HCT116 (cell line): Measurements from ENCODE around the gene MICOS13. TPM values are rescaled to one million over a fixed set of nuclear protein-coding genes. Genes with fewer than 3 reads are reported as not detected.

Source experiments
- ATAC-seq: fragments of 200-7000 bp; cut with Tn5 transposase; 2 replicates; pipeline ENCODE4 v1.9.1; 2020; ENCODE audit warnings: mild to moderate bottlenecking, moderate library complexity
- BruUV-seq: library from RNA; stranded (reverse); fragments of 400-500 nt; replicated peaks from 2 replicates; lab custom pipeline; 2021; lab: Mats Ljungman, UMichigan
- CTCF ChIA-PET: fragments of 300-600 bp; sonication (Branson Sonifier 250); formaldehyde crosslinking; loops from one replicate; lab custom pipeline; 2021; ENCODE audit warnings: antibody characterized with exemption; lab: Charles Lee
- POLR2A ChIA-PET: fragments of 300-600, 350-600 bp; sonication (Branson Sonifier 250); formaldehyde crosslinking; loops from one replicate; lab custom pipeline; 2021; ENCODE audit warnings: antibody characterized with exemption; lab: Charles Lee
- RAD21 ChIA-PET, 2 experiments: fragments of 300-600 bp; sonication (Branson Sonifier 250); formaldehyde crosslinking; loops; one replicate each; lab custom pipeline; 2023; ENCODE audit warnings: low total read pairs in 2 of 2; ENCODE audit not compliant: uncharacterized antibody in 2 of 2, unreplicated experiment in 2 of 2, low non-redundant PET in 1 of 2; lab: Charles Lee
- DNase-seq: peaks from one replicate; pipeline ENCODE4 v3.0.0-alpha.2; 2010; ENCODE audit warnings: low read depth, low spot score
- H2AFZ ChIP-seq: fragments of 200-600 bp; shearing (Covaris generic), sonication (generic); 2 replicates; pipeline ENCODE4 v1.6.1; 2017; ENCODE audit warnings: low read depth, mixed run types, mixed read lengths, antibody characterized with exemption, low read length; ENCODE audit not compliant: poor library complexity, severe bottlenecking
- H3K27ac ChIP-seq: 2 replicates; pipeline ENCODE4 v1.5.1; 2012; ENCODE audit warnings: low read depth, low read length
- H3K27me3 ChIP-seq: fragments of 200-600 bp; sonication (generic); 2 replicates; pipeline ENCODE4 v1.6.1; 2016; ENCODE audit warnings: mixed run types, low read length, mixed read lengths; ENCODE audit not compliant: insufficient read depth
- H3K36me3 ChIP-seq, 2 experiments: fragments of 200-500 bp in 1 of 2; fragments of 200-600 bp in 1 of 2; sonication (Bioruptor generic) in 1 of 2; sonication (generic) in 1 of 2; 2 replicates each; pipeline versions ENCODE4 v1.5.1 to v1.6.1; 2014 to 2016; ENCODE audit warnings: low read length in 2 of 2, inconsistent platforms in 1 of 2, mixed read lengths in 1 of 2, mixed run types in 1 of 2; ENCODE audit not compliant: insufficient read depth in 2 of 2, control insufficient read depth in 1 of 2
- H3K4me1 ChIP-seq, 2 experiments: fragments of 200-600 bp in 1 of 2; sonication (generic) in 1 of 2; 2 replicates each; pipeline versions ENCODE4 v1.5.1 to v1.6.1; 2012 to 2017; ENCODE audit warnings: low read length in 2 of 2, inconsistent platforms in 1 of 2, mild to moderate bottlenecking in 1 of 2, mixed read lengths in 1 of 2, mixed run types in 1 of 2, moderate library complexity in 1 of 2; ENCODE audit not compliant: insufficient read depth in 2 of 2, control insufficient read depth in 1 of 2
- H3K4me2 ChIP-seq: fragments of 200-600 bp; sonication (generic); 2 replicates; pipeline ENCODE4 v1.6.1; 2017; ENCODE audit warnings: mixed run types, low read length, mixed read lengths
- H3K4me3 ChIP-seq, 2 experiments: fragments of 200-600 bp in 1 of 2; sonication (generic) in 1 of 2; replicated peaks in 1 of 2; 2 replicates each; pipeline ENCODE4 v1.5.1; 2011 to 2016; ENCODE audit warnings: low read length in 2 of 2, control low read depth in 1 of 2, low read depth in 1 of 2, mild to moderate bottlenecking in 1 of 2, mixed read lengths in 1 of 2, mixed run types in 1 of 2
- H3K79me2 ChIP-seq: fragments of 200-600 bp; sonication (generic); 2 replicates; pipeline ENCODE4 v1.6.1; 2017; ENCODE audit warnings: mild to moderate bottlenecking, mixed run types, low read length, moderate library complexity, mixed read lengths; ENCODE audit not compliant: insufficient read depth
- H3K9ac ChIP-seq: fragments of 200-600 bp; sonication (generic); 2 replicates; pipeline ENCODE4 v1.6.1; 2016; ENCODE audit warnings: low read length, mixed read lengths
- H3K9me2 ChIP-seq: fragments of 200-600 bp; sonication (generic), shearing (Covaris generic); 2 replicates; pipeline ENCODE4 v1.6.1; 2017; ENCODE audit warnings: mixed run types, mild to moderate bottlenecking, moderate library complexity; ENCODE audit not compliant: insufficient read depth
- H3K9me3 ChIP-seq, 2 experiments: fragments of 200-500 bp in 1 of 2; fragments of 200-600 bp in 1 of 2; sonication (Bioruptor generic) in 1 of 2; sonication (generic) in 1 of 2; 2 replicates each; pipeline ENCODE4 v1.6.1; 2014 to 2017; ENCODE audit warnings: low read length in 2 of 2, mixed read lengths in 2 of 2, inconsistent platforms in 1 of 2, low read depth in 1 of 2, mild to moderate bottlenecking in 1 of 2, mixed run types in 1 of 2, moderate library complexity in 1 of 2; ENCODE audit not compliant: control insufficient read depth in 1 of 2, insufficient read depth in 1 of 2
- H4K20me1 ChIP-seq: fragments of 200-600 bp; sonication (generic), shearing (Covaris generic); 2 replicates; pipeline ENCODE4 v1.6.1; 2017; ENCODE audit warnings: mixed run types, mild to moderate bottlenecking, moderate library complexity; ENCODE audit not compliant: insufficient read depth
- CBX3 ChIP-seq: IDR thresholded peaks from 2 replicates; pipeline ENCODE4 v1.6.1; 2012; ENCODE audit warnings: low read depth
- CEBPB ChIP-seq: IDR thresholded peaks from 2 replicates; pipeline ENCODE4 v1.6.1; 2012; ENCODE audit warnings: low read depth
- EGR1 ChIP-seq: IDR thresholded peaks from 2 replicates; pipeline ENCODE4 v1.6.1; 2012; ENCODE audit warnings: low read depth
- EZH2 ChIP-seq: fragments of 200-600 bp; sonication (generic); IDR thresholded peaks from 2 replicates; pipeline ENCODE4 v1.6.1; 2017; ENCODE audit warnings: antibody characterized with exemption, mixed run types
- EZH2phosphoT487 ChIP-seq: fragments of 200-600 bp; IDR thresholded peaks from 2 replicates; pipeline ENCODE4 v1.6.1; 2018; ENCODE audit warnings: antibody characterized with exemption, borderline replicate concordance
- FOSL1 ChIP-seq: IDR thresholded peaks from 2 replicates; pipeline ENCODE4 v1.6.1; 2012; ENCODE audit warnings: low read depth
- JUND ChIP-seq: IDR thresholded peaks from 2 replicates; pipeline ENCODE4 v1.6.1; 2012
- POLR2AphosphoS5 ChIP-seq: IDR thresholded peaks from 2 replicates; pipeline ENCODE4 v1.6.1; 2011; ENCODE audit warnings: mild to moderate bottlenecking, low read depth, low read length, moderate library complexity
- RAD21 ChIP-seq: IDR thresholded peaks from 2 replicates; pipeline ENCODE4 v1.6.1; 2012; ENCODE audit warnings: low read depth, mild to moderate bottlenecking
- SIN3A ChIP-seq: IDR thresholded peaks from 2 replicates; pipeline ENCODE4 v1.6.1; 2012; ENCODE audit warnings: low read depth
- SRF ChIP-seq: IDR thresholded peaks from 2 replicates; pipeline ENCODE4 v1.6.1; 2012; ENCODE audit warnings: low read depth
- YY1 ChIP-seq: IDR thresholded peaks from 2 replicates; pipeline ENCODE4 v1.6.1; 2011; ENCODE audit warnings: low read length, low read depth, moderate library complexity, mild to moderate bottlenecking; ENCODE audit not compliant: insufficient replicate concordance; ENCODE audit errors: extremely low read depth
- ZNF274 ChIP-seq: fragments of 200-500 bp; sonication (Bioruptor generic); IDR thresholded peaks from 2 replicates; pipeline ENCODE4 v1.6.1; 2014; ENCODE audit warnings: mild to moderate bottlenecking, low read depth, low read length, inconsistent platforms
- intact Hi-C: fragments of 100-400 bp; cut with micrococcal nuclease; formaldehyde crosslinking; loops from 2 replicates; pipeline ENCODE4 v1.10.0; 2022
- total RNA-seq: library from RNA; stranded (reverse); gene quantifications from one replicate; pipeline ENCODE4 v1.2.1, GENCODE V29; 2021; ENCODE audit not compliant: unreplicated experiment
- TF ChIP-seq, protein P1 (sequence below): IDR thresholded peaks from 2 replicates; pipeline ENCODE4 v1.6.1; 2012
- TF ChIP-seq, protein P2 (sequence below): IDR thresholded peaks from 2 replicates; pipeline ENCODE4 v1.6.1; 2012
- TF ChIP-seq, protein P3 (sequence below): IDR thresholded peaks from 2 replicates; pipeline ENCODE4 v1.6.1; 2012; ENCODE audit warnings: low read depth

MICOS13 gene
- total RNA-seq, 1 experiment from 2014 or later = 61.6 TPM

DNA sequence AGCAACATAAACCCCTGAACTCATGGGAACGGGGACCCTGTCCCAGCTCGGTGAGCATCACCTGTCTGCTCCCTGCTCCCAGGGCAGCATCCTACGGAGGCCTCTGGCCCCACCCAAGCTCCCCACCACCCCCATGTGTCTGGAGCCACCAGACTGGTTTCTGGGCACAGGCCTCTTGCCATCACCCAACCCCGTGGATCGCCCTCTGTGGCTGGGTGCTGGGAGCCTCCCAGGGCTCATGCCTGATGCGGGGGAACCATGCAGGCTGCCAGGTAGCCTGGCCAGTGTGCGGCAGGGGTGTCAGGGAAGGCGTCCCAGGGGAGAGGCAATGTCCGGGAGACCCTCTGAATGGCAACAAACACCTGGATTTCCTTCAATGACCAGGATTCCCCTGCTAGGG lies 2.7 kb downstream of the MICOS13 start (continued):
- TF ChIP-seq, protein P1, sequence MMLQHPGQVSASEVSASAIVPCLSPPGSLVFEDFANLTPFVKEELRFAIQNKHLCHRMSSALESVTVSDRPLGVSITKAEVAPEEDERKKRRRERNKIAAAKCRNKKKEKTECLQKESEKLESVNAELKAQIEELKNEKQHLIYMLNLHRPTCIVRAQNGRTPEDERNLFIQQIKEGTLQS = no peak
- TF ChIP-seq SIN3A = no peak

DNA sequence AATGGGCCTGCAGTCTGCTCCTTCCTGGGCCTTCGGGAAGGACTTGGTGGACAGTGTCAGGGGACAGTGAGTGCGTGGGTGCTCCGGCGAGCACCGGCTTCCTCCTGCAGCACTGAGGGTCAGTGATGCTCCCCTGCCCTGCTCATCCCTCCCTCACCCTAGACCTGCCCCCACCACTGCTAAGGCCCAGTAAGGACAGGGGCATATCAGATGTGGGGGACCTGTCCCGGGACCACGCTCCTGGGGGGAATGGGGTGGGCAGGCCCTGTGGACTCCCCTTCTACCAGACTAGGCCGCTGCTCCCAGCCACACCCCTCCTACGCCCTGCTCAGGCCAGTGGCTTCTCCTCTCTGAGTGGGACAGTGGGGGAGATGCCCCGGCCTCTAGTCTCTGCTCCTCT lies 3.2 kb downstream of the MICOS13 start:
- no peaks in the 10 kb centered on the region for H3K9me2 ChIP-seq
- ATAC-seq (no peak), DNase-seq (no peak)
- CTCF ChIA-PET = no interaction called here
- H4K20me1 ChIP-seq = no peaks in the 10 kb centered on the region
- intact Hi-C loops = no loop called here
- no peaks in the 10 kb centered on the region for H3K27me3 ChIP-seq
- POLR2A ChIA-PET = no interaction called here
- H3K4me2 ChIP-seq = no peak overlapping the region
- no peak overlapping the region for H3K27ac ChIP-seq
- BruUV-seq = no TSS peak
- H3K4me3 ChIP-seq = no peak overlapping the region
- H2AFZ ChIP-seq = no peak overlapping the region
- no peak overlapping the region for H3K9ac ChIP-seq
- H3K36me3 ChIP-seq = no peaks in the 10 kb centered on the region
- H3K9me3 ChIP-seq = no peaks in the 10 kb centered on the region
- H3K4me1 ChIP-seq = peaks cover 5 to 17% of the 10 kb centered on the region in 2 experiments; a peak in 2 of 4 replicates
- no peak for TF ChIP-seq JUND
- no peak for TF ChIP-seq SRF
- TF ChIP-seq, protein P2, sequence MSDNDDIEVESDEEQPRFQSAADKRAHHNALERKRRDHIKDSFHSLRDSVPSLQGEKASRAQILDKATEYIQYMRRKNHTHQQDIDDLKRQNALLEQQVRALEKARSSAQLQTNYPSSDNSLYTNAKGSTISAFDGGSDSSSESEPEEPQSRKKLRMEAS = no peak
- no peak for TF ChIP-seq EGR1
- TF ChIP-seq ZNF274 = no peak
- TF ChIP-seq CBX3 = no peak
- no peak for TF ChIP-seq FOSL1
- no peak for TF ChIP-seq CEBPB
- no peak for TF ChIP-seq EZH2phosphoT487
- no peak for TF ChIP-seq POLR2AphosphoS5
- TF ChIP-seq, protein P3, sequence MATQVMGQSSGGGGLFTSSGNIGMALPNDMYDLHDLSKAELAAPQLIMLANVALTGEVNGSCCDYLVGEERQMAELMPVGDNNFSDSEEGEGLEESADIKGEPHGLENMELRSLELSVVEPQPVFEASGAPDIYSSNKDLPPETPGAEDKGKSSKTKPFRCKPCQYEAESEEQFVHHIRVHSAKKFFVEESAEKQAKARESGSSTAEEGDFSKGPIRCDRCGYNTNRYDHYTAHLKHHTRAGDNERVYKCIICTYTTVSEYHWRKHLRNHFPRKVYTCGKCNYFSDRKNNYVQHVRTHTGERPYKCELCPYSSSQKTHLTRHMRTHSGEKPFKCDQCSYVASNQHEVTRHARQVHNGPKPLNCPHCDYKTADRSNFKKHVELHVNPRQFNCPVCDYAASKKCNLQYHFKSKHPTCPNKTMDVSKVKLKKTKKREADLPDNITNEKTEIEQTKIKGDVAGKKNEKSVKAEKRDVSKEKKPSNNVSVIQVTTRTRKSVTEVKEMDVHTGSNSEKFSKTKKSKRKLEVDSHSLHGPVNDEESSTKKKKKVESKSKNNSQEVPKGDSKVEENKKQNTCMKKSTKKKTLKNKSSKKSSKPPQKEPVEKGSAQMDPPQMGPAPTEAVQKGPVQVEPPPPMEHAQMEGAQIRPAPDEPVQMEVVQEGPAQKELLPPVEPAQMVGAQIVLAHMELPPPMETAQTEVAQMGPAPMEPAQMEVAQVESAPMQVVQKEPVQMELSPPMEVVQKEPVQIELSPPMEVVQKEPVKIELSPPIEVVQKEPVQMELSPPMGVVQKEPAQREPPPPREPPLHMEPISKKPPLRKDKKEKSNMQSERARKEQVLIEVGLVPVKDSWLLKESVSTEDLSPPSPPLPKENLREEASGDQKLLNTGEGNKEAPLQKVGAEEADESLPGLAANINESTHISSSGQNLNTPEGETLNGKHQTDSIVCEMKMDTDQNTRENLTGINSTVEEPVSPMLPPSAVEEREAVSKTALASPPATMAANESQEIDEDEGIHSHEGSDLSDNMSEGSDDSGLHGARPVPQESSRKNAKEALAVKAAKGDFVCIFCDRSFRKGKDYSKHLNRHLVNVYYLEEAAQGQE = no peak
- TF ChIP-seq SIN3A = no peak
- no peak for TF ChIP-seq EZH2
- no peak for TF ChIP-seq YY1
- no peak for TF ChIP-seq RAD21
- H3K79me2 ChIP-seq = peaks cover 12% of the 10 kb centered on the region
- RAD21 ChIA-PET = no interaction called here
